GM12865 (cell line): ENCODE measurements around the gene PDE11A.

Source experiments
- DNase-seq: peaks from one replicate; pipeline ENCODE4 v3.0.0; 2010; ENCODE audit warnings: low read depth
- H3K4me3 ChIP-seq: 2 replicates; pipeline ENCODE4 v1.5.1; 2011; ENCODE audit warnings: mild to moderate bottlenecking, low read depth, low read length, control low read depth
- TF ChIP-seq, protein P1 (sequence below): IDR thresholded peaks from 2 replicates; pipeline ENCODE4 v1.5.1; 2011; ENCODE audit warnings: low read length, control low read depth, low read depth, inconsistent platforms; ENCODE audit not compliant: insufficient read depth; ENCODE audit errors: missing control alignments

PDE11A gene

DNA sequence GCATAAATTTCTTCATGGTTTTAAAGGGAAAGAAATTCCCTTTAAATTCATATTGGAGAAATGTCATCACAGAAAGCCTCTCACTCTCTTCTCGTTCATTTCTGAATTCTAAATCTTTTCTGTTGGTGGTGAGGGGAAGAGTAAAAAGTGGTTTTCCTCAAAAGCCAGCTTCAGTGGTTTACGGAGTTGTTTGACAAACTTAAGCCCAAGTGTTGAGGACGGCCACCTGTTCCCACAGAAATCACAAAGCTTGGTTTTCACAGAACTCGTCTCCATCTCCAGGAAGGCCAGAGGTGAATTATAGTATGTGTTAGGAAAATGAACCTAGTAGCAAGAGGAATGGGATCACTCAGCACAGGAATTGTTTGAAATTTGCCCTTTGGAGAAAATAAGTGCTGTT lies 316.2 kb downstream of the PDE11A start:
- H3K4me3 ChIP-seq = no peak overlapping the region
- TF ChIP-seq, protein P1, sequence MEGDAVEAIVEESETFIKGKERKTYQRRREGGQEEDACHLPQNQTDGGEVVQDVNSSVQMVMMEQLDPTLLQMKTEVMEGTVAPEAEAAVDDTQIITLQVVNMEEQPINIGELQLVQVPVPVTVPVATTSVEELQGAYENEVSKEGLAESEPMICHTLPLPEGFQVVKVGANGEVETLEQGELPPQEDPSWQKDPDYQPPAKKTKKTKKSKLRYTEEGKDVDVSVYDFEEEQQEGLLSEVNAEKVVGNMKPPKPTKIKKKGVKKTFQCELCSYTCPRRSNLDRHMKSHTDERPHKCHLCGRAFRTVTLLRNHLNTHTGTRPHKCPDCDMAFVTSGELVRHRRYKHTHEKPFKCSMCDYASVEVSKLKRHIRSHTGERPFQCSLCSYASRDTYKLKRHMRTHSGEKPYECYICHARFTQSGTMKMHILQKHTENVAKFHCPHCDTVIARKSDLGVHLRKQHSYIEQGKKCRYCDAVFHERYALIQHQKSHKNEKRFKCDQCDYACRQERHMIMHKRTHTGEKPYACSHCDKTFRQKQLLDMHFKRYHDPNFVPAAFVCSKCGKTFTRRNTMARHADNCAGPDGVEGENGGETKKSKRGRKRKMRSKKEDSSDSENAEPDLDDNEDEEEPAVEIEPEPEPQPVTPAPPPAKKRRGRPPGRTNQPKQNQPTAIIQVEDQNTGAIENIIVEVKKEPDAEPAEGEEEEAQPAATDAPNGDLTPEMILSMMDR = no peak
- DNase-seq = no peak

DNA sequence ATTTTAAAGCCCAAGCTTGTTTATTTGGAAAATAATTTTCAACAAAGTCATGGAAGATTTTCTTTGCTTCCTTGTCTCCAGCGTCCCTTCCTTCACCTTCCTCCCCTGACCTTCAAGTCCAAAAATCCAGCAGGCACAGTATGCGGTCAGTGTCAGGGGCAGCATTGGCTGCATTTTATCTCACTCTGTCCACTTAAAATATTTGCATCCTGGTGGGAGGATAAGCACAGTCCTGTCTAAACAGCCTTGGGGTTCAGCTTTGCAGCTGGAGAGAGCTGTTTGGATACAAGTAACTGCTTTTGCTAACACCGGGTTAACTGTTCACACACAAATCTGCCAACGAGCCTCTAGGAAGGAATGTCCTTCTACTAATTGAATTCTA lies 318.1 kb downstream of the PDE11A start:
- DNase-seq = no peak
- TF ChIP-seq, protein P1 = no peak
- H3K4me3 ChIP-seq = no peak overlapping the region

DNA sequence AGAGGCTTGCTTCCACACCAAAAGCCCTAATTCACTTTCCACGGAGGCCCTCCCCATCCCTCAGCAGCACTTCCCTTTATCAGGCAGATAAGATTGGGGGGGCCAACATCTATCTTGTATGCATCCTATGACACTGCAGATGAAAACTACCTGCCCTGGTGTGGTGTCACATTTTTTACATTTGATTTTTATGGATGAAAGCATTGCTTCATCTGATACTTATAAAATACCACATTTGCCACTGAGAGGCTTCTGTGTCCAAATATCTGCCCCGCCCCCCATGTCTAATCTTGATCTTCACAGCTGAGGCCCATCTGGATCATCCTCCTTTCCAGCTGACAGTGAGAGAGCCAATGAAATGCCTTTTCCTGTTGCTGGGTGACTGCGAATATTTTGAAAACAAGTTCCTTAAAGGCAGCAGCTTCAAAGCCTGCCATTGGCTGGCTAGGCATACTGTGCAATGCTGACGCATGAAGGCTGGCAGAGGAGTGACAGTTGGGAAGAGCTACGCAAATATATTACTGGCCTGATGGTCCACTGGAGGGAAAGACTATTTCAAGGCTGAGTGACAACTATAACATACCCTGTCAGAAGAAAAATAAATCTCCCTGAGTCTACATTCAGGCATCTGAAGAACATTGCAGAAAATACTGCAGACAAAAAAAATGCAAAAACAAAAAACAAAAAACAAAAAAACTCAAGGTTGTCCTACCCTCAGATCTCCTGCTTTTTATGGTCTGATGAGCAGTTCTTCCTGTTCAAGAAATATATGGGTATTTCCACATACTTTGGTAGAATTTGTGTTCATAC lies 318.7 kb downstream of the PDE11A start:
- TF ChIP-seq, protein P1 = no peak
- peak; percentile 47 for DNase-seq
- no peak overlapping the region for H3K4me3 ChIP-seq

DNA sequence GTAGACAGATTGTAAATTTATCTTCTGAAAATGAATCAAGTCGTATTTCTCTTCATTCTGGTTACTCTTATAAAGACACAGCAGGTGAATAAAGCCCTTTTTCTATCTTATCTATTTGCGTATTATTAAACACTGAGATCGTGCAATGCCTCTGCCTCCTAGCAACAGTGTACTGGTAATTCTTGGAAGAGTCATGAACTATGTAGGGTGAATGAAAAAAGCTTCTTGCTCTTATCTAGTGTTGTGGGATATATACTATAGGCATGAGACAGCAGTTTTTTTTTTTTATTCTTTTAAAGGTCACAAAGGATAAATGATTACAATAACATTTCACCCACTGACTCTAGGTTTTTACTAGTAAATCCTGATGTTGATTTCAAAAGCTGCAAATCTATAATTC lies 324.2 kb downstream of the PDE11A start:
- no peak for DNase-seq
- H3K4me3 ChIP-seq = no peak overlapping the region

DNA sequence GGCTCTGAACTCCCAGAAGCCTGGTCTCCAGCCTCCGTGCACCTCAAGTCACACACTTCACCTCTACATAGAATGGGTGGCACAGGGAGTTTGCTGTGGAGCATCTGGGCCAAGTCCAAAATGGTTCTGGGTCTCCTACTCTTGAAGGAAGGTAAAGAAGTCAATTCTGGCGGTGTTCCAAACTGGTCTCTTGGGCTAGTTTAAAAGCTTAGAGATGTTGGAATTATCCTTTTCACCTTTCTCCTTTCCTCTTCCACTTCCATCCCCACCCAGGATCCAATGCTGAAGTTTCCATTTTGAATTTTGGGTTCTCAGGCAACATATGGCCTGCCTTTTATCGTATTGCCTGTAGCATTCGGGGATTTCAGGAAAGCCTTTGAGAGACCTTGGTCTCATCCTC lies 325.2 kb downstream of the PDE11A start:
- no peak overlapping the region for H3K4me3 ChIP-seq
- TF ChIP-seq, protein P1 = no peak
- DNase-seq = no peak

More for the DNA sequence above, 324.2 kb downstream of the PDE11A start:
- TF ChIP-seq, protein P1 = no peak

DNA sequence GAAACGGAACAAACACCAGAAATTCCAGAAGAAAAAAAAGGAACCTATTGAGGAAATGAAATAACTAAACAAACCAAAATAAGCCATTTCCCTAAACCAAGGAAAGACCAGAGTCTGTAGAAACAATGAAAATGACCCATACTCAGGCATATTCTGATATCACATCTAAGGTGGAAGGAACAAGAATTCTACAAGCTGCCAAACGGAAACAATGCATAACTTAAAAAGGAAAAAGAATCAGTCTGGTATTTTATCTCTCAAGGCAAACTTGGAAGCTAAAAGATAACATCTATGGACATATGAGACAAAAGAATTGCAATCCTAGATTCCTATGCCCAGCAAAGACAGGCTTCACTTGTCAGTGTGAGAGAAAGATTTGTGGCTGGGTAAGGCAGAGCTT lies 326.2 kb downstream of the PDE11A start:
- H3K4me3 ChIP-seq = no peak overlapping the region
- TF ChIP-seq, protein P1 = no peak
- no peak for DNase-seq

DNA sequence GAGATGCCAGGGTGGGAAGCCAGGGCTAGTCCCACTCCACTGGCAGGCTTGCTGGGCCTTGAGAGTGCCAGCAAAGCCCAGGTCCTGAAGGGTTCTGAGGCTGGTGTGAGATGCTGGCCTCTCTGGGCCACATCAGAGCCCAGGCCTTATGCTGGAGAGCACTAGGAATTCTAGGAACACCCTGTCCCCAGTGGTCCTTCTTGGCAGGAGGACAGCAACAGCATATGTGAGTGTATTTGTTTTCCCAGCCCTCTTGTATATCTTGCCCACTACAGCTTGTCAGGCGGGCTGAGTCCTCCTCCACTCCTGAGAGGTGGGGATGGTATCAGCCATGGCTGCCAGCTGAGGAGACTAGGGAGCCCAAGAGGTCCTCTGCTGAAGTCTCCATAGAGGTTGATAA lies 327.0 kb downstream of the PDE11A start:
- DNase-seq = no peak
- TF ChIP-seq, protein P1 = no peak

More for the DNA sequence above, 327.0 kb downstream of the PDE11A start:
- H3K4me3 ChIP-seq = no peak overlapping the region
